RWPE2 (cell line): ENCODE data around the gene RBP2.

Source experiments
- ATAC-seq: fragments of 200-7000 bp; cut with Tn5 transposase; 3 replicates; pipeline ENCODE4 v1.9.1; 2021; ENCODE audit warnings: low read depth
- DNase-seq: peaks from one replicate; pipeline ENCODE4 v3.0.0-alpha.2; 2020; ENCODE audit warnings: low spot score
- H3K27ac ChIP-seq: fragments of 450-650 bp; 2 replicates; pipeline ENCODE4 v1.5.1; 2017; ENCODE audit warnings: mild to moderate bottlenecking; ENCODE audit not compliant: poor library complexity, severe bottlenecking
- H3K27me3 ChIP-seq: fragments of 250-450 bp; sonication (Bioruptor Pico); 2 replicates; pipeline ENCODE4 v1.5.1; 2021; ENCODE audit warnings: mild to moderate bottlenecking, moderate library complexity; ENCODE audit not compliant: insufficient read depth, poor library complexity, severe bottlenecking
- H3K36me3 ChIP-seq: fragments of 250-450 bp; sonication (Bioruptor Pico); 2 replicates; pipeline ENCODE4 v1.5.1; 2020; ENCODE audit warnings: low read depth, mild to moderate bottlenecking, moderate library complexity
- H3K4me1 ChIP-seq: fragments of 250-450 bp; sonication (Bioruptor Pico); 2 replicates; pipeline ENCODE4 v1.5.1; 2021; ENCODE audit warnings: mild to moderate bottlenecking, moderate library complexity; ENCODE audit not compliant: insufficient read depth, poor library complexity, severe bottlenecking
- H3K4me3 ChIP-seq: fragments of 250-450 bp; sonication (Bioruptor Pico); 2 replicates; pipeline ENCODE4 v1.5.1; 2021; ENCODE audit warnings: mild to moderate bottlenecking, moderate library complexity; ENCODE audit not compliant: severe bottlenecking
- H3K9me3 ChIP-seq: fragments of 250-450 bp; sonication (Bioruptor Pico); 2 replicates; pipeline ENCODE4 v1.5.1; 2021; ENCODE audit warnings: mild to moderate bottlenecking, moderate library complexity; ENCODE audit not compliant: severe bottlenecking
- CTCF ChIP-seq: fragments of 450-650 bp; IDR thresholded peaks from one replicate; pipeline ENCODE4 v1.5.1; 2017; ENCODE audit warnings: mild to moderate bottlenecking, moderate library complexity; ENCODE audit not compliant: poor library complexity, severe bottlenecking

The RBP2 gene

GRCh38 chr3:139456386-139456785 lies 19.9 kb downstream of the RBP2 start:
- ATAC-seq, result no peak
- Histone ChIP-seq H3K4me1 (peaks cover 5% of the 10 kb centered on the region), H3K36me3 (no peaks in the 10 kb centered on the region), H3K9me3 (no peaks in the 10 kb centered on the region), H3K4me3 (no peak overlapping the region), H3K27me3 (no peaks in the 10 kb centered on the region), H3K27ac (no peak overlapping the region)
- TF ChIP-seq CTCF, result no peak
- no peak for DNase-seq

- Histone ChIP-seq H3K36me3 (no peaks in the 10 kb centered on the region), H3K4me1 (peaks cover 5% of the 10 kb centered on the region), H3K27ac (no peak overlapping the region), H3K9me3 (no peaks in the 10 kb centered on the region), H3K27me3 (no peaks in the 10 kb centered on the region), H3K4me3 (no peak overlapping the region)
- TF ChIP-seq CTCF, result no peak
- ATAC-seq, result peak; percentile 34; the same call in 1 of the 3 replicates
- no peak for DNase-seq
Observed at GRCh38 chr3:139455855-139456254, 20.5 kb downstream of the RBP2 start.

DNA sequence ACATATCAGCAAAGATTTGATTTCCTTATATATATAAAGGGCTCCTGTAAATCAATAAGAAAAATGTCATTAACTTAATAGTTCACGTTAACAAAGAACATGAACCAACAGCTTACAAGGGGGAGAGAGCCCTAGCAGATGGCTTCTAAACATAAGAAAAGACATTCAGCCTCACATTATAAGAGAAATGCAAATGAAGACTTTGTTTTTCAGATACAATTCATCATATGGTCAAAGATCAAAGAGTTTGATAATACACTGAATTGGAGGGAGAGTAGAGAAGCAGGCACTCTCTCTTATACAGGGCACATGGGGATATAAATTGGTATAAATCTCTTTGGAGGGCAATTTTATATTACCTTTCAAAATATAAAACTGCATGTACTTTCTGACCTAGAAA lies 21.1 kb downstream of the RBP2 start:
- TF ChIP-seq CTCF, result no peak
- no peak for DNase-seq
- H3K4me1 ChIP-seq, result peaks cover 5% of the 10 kb centered on the region
- H3K4me3 ChIP-seq, result no peak overlapping the region
- no peaks in the 10 kb centered on the region for H3K9me3 ChIP-seq
- no peaks in the 10 kb centered on the region for H3K36me3 ChIP-seq
- ATAC-seq, result no peak
- H3K27me3 ChIP-seq, result no peaks in the 10 kb centered on the region
- no peak overlapping the region for H3K27ac ChIP-seq

DNA sequence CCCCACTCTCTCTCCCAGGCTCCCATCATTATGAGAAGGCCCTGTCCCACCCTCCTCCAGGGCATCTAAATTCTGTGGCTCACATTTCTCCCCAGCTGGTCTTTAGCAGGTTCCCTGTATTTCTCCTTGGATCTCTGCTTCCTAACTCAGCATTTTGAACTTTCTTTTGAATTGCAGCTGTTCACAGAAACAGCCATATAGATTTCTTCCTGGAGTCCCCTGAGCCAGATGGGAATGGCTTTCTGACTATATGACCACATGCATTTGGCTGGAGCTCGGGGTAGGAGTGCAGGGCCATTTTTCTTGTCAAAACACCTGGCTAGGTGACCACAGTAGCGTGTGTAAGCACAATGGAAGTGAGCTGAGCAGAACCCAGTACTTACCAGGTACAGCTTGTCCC lies 22.0 kb downstream of the RBP2 start:
- peaks cover 5% of the 10 kb centered on the region for H3K4me1 ChIP-seq
- H3K36me3 ChIP-seq, result no peaks in the 10 kb centered on the region
- no peak overlapping the region for H3K4me3 ChIP-seq

DNA sequence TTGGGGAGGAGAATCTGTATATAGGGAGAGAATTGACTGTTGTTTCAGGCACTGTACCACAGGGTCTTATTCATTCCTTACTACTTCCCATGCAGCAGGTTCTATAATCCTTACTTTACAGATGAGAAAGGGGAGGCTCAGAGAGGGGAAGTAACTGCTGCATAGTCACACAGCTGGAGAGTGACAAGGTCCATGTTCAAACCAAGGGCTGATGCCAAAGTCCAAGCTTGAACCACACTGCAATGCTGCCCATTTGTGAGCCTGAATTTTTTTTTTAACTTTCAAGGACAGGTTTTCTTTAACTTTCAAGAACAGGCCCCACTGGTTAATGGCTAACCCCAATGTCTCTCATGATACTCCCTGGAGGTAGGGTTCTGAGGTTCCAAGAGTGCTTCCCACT lies 26.2 kb downstream of the RBP2 start:
- H3K27me3 ChIP-seq, result no peaks in the 10 kb centered on the region
- no peak overlapping the region for H3K4me3 ChIP-seq
- H3K4me1 ChIP-seq, result no peaks in the 10 kb centered on the region
- H3K27ac ChIP-seq, result no peak overlapping the region
- TF ChIP-seq CTCF, result no peak
- no peaks in the 10 kb centered on the region for H3K9me3 ChIP-seq
- no peaks in the 10 kb centered on the region for H3K36me3 ChIP-seq
- no peak for ATAC-seq
- DNase-seq, result no peak

More for the DNA sequence above, 22.0 kb downstream of the RBP2 start:
- no peak overlapping the region for H3K27ac ChIP-seq
- no peak for DNase-seq
- TF ChIP-seq CTCF, result no peak
- no peak for ATAC-seq
- H3K27me3 ChIP-seq, result no peaks in the 10 kb centered on the region
- no peaks in the 10 kb centered on the region for H3K9me3 ChIP-seq
